K562 (cell line): Measurements from ENCODE around the gene PHF24. TPM values are rescaled to one million over a fixed set of nuclear protein-coding genes. Genes with fewer than 3 reads are reported as not detected.

Experiments
- BACH1 ChIP-seq: fragments of 200-800 bp; sonication (Bioruptor generic); IDR thresholded peaks from 2 replicates; pipeline ENCODE4 v1.6.1; 2016; ENCODE audit warnings: missing genetic modification characterization, missing compliant biosample characterization
- CBX5 ChIP-seq: IDR thresholded peaks from 2 replicates; pipeline ENCODE4 v1.6.1; 2014; ENCODE audit warnings: low read depth, borderline replicate concordance
- CREM ChIP-seq: IDR thresholded peaks from 2 replicates; pipeline ENCODE4 v1.6.1; 2014; ENCODE audit warnings: antibody characterized with exemption, low read depth
- DPF2 ChIP-seq: fragments of 450-650 bp; IDR thresholded peaks from 2 replicates; pipeline ENCODE4 v1.6.1; 2016
- E2F8 ChIP-seq: fragments of 450-650 bp; IDR thresholded peaks from 2 replicates; pipeline ENCODE4 v1.7.1; 2018; ENCODE audit warnings: mild to moderate bottlenecking, low read depth; ENCODE audit not compliant: partially characterized antibody
- EGR1 ChIP-seq: fragments of 450-650 bp; conservative IDR thresholded peaks from 2 replicates; pipeline ENCODE4 v1.6.1; 2017; ENCODE audit warnings: mild to moderate bottlenecking
- ELF4 ChIP-seq: fragments of 450-650 bp; formaldehyde crosslinking; IDR thresholded peaks from 2 replicates; pipeline ENCODE4 v1.4.0; 2022; ENCODE audit warnings: missing genetic modification characterization
- ESRRB ChIP-seq: fragments of 250-450 bp; sonication (Bioruptor Pico); IDR thresholded peaks from 2 replicates; pipeline ENCODE4 v1.5.0; 2020; ENCODE audit warnings: mild to moderate bottlenecking, moderate library complexity, borderline replicate concordance
- HEY1 ChIP-seq: fragments of 250-450 bp; sonication (Bioruptor Pico); IDR thresholded peaks from 2 replicates; pipeline ENCODE4 v1.5.0; 2020; ENCODE audit warnings: mild to moderate bottlenecking, moderate library complexity, borderline replicate concordance
- HOMEZ ChIP-seq: fragments of 250-450 bp; sonication (Bioruptor Pico); IDR thresholded peaks from 2 replicates; pipeline ENCODE4 v1.4.0; 2020; ENCODE audit warnings: mild to moderate bottlenecking, moderate library complexity
- KLF13 ChIP-seq: fragments of 450-650 bp; IDR thresholded peaks from 2 replicates; pipeline ENCODE4 v1.6.1; 2016; ENCODE audit warnings: missing genetic modification characterization, low read depth, mild to moderate bottlenecking, missing compliant biosample characterization, moderate library complexity, borderline replicate concordance
- SMAD3 ChIP-seq: fragments of 450-650 bp; formaldehyde crosslinking; conservative IDR thresholded peaks from 2 replicates; pipeline ENCODE4 v1.4.0; 2020; ENCODE audit warnings: mild to moderate bottlenecking
- SMAD4 ChIP-seq: fragments of 250-450 bp; sonication (Bioruptor Pico); conservative IDR thresholded peaks from 2 replicates; pipeline ENCODE4 v1.8.0; 2021; ENCODE audit warnings: inconsistent platforms, mild to moderate bottlenecking, moderate library complexity
- TARDBP ChIP-seq: fragments of 450-650 bp; IDR thresholded peaks from 2 replicates; pipeline ENCODE4 v1.6.1; 2016
- XRCC5 ChIP-seq: fragments of 200-400 bp; formaldehyde crosslinking; IDR thresholded peaks from 2 replicates; pipeline ENCODE4 v1.6.1; 2017; ENCODE audit warnings: low read depth, mild to moderate bottlenecking, low read length
- polyA plus RNA-seq, 8 experiments: library from polyadenylated mRNA; depleted of rRNA in 4 of 8; stranded (reverse) in 5 of 8; unstranded in 3 of 8; fragments of >200 nt; fragmentation: Nextera tagmentation in 2 of 8; fragmentation: Illumina TruSeq in 1 of 8; extraction: Ambion mirVana in 2 of 8; extraction: Trizol in 1 of 8; gene quantifications; 2 replicates each; pipeline versions ENCODE4 v1.2.1 to v1.2.3, GENCODE V29; 2011 to 2014; ENCODE audit warnings: inconsistent platforms in 1 of 8, missing spikeins in 1 of 8
- total RNA-seq, 7 experiments: library from RNA; depleted of rRNA in 6 of 7; stranded (reverse); fragments of >200 nt in 6 of 7; fragmentation: Illumina TruSeq in 2 of 7; extraction: Trizol in 2 of 7; gene quantifications; 2 replicates each; pipeline versions ENCODE4 v1.2.1 to v1.2.3, GENCODE V29; 2011 to 2021; ENCODE audit warnings: low replicate concordance in 1 of 7
- TF ChIP-seq, protein P1 (sequence below): fragments of 200-800 bp; sonication (Bioruptor generic); IDR thresholded peaks from 2 replicates; pipeline ENCODE4 v1.6.1; 2017; ENCODE audit warnings: missing genetic modification characterization, missing compliant biosample characterization
- TF ChIP-seq, protein P2 (sequence below): fragments of 200-800 bp; sonication (Bioruptor generic); IDR thresholded peaks from 2 replicates; pipeline ENCODE4 v1.6.1; 2017; ENCODE audit warnings: missing genetic modification characterization, missing compliant biosample characterization
- TF ChIP-seq, protein P3 (sequence below): fragments of 450-650 bp; IDR thresholded peaks from 2 replicates; pipeline ENCODE4 v1.6.1; 2017; ENCODE audit warnings: antibody characterized with exemption

The PHF24 gene
- total and polyA plus RNA-seq, 9 of the 15 experiments (the other 6 are each of a cell fraction or from before 2014, with no cell fraction given), result 0.01 TPM; not detected in 7

DNA sequence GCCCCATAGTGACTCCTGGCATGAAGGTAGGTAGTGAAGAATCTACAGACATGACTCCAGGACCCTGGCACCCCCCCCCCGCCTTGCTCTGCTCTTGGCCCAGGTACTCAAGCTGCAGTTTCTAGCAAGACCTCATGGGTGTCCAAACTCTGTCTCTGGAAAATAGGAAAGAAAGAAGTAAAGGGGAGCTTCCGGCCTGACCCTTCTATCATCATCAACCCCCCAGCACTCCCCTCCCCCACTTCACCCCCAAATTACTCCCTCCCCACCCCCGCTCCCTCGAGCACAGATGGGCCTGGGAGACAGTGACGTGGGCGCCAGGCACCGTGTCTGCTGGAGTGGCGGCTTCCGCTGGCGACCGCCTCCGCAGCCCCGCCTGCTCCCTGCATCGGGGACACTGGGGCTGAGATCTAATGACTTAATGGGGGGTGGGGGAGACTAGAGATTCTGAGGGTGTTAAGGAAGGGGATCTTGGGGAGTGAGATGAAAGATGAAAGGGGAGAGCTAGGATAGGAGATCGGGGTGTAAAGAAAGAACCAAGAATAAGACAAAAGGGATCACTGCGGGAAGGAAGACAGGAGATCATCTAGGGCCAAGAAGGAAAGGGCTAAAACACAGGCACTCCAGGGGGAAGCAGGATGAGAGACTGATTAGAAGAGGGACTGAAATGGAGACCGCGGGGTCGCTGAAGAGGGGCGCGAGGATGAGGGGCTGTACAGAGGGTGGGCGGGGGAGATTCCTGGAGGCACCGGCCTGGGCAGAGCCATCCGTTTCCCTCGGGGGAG lies 30.3 kb downstream of the PHF24 start (continued):
- TF ChIP-seq KLF13, result no peak
- no peak for TF ChIP-seq SMAD4 (CRISPR knock-in tag)
- TF ChIP-seq EGR1, result peak; percentile 86
- TF ChIP-seq XRCC5, result no peak
- peak; percentile 37; the same call in 1 of the 2 replicates for TF ChIP-seq DPF2
- TF ChIP-seq E2F8, result no peak
- no peak for TF ChIP-seq BACH1
- TF ChIP-seq SMAD3 (CRISPR knock-in tag), result no peak
- TF ChIP-seq ESRRB (CRISPR knock-in tag), result no peak
- no peak for TF ChIP-seq CBX5
- peak; percentile 79 for TF ChIP-seq CREM
- TF ChIP-seq, protein P1, sequence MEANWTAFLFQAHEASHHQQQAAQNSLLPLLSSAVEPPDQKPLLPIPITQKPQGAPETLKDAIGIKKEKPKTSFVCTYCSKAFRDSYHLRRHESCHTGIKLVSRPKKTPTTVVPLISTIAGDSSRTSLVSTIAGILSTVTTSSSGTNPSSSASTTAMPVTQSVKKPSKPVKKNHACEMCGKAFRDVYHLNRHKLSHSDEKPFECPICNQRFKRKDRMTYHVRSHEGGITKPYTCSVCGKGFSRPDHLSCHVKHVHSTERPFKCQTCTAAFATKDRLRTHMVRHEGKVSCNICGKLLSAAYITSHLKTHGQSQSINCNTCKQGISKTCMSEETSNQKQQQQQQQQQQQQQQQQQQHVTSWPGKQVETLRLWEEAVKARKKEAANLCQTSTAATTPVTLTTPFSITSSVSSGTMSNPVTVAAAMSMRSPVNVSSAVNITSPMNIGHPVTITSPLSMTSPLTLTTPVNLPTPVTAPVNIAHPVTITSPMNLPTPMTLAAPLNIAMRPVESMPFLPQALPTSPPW, result peak; percentile 16; the same call in 1 of the 2 replicates
- TF ChIP-seq, protein P2, sequence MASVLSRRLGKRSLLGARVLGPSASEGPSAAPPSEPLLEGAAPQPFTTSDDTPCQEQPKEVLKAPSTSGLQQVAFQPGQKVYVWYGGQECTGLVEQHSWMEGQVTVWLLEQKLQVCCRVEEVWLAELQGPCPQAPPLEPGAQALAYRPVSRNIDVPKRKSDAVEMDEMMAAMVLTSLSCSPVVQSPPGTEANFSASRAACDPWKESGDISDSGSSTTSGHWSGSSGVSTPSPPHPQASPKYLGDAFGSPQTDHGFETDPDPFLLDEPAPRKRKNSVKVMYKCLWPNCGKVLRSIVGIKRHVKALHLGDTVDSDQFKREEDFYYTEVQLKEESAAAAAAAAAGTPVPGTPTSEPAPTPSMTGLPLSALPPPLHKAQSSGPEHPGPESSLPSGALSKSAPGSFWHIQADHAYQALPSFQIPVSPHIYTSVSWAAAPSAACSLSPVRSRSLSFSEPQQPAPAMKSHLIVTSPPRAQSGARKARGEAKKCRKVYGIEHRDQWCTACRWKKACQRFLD (CRISPR knock-in tag), result 0 out of 2 replicates have a peak, but pooled peaks have one; percentile 9
- no peak for TF ChIP-seq TARDBP
- no peak for TF ChIP-seq HOMEZ (CRISPR knock-in tag)
- TF ChIP-seq, protein P3, sequence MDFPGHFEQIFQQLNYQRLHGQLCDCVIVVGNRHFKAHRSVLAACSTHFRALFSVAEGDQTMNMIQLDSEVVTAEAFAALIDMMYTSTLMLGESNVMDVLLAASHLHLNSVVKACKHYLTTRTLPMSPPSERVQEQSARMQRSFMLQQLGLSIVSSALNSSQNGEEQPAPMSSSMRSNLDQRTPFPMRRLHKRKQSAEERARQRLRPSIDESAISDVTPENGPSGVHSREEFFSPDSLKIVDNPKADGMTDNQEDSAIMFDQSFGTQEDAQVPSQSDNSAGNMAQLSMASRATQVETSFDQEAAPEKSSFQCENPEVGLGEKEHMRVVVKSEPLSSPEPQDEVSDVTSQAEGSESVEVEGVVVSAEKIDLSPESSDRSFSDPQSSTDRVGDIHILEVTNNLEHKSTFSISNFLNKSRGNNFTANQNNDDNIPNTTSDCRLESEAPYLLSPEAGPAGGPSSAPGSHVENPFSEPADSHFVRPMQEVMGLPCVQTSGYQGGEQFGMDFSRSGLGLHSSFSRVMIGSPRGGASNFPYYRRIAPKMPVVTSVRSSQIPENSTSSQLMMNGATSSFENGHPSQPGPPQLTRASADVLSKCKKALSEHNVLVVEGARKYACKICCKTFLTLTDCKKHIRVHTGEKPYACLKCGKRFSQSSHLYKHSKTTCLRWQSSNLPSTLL, result no peak
- TF ChIP-seq ELF4 (CRISPR knock-in tag), result 0 out of 2 replicates have a peak, but pooled peaks have one; percentile 12
- no peak for TF ChIP-seq HEY1 (CRISPR knock-in tag)
